Panc1 (cell line): ENCODE results near the gene CMYA5. TPM values are rescaled to one million over a fixed set of nuclear protein-coding genes. Genes with fewer than 3 reads are reported as not detected.

Experiments used
- ATAC-seq: fragments of 200-7000 bp; cut with Tn5 transposase; 2 replicates; pipeline ENCODE4 v1.9.1; 2020; ENCODE audit warnings: mild to moderate bottlenecking, moderate library complexity
- BruUV-seq: library from RNA; stranded (reverse); fragments of 400-500 nt; replicated peaks from 2 replicates; lab custom pipeline; 2021; lab: Mats Ljungman, UMichigan
- CTCF ChIA-PET: fragments of 300-600 bp; sonication (Branson Sonifier 250); formaldehyde crosslinking; loops from one replicate; lab custom pipeline; 2022; ENCODE audit warnings: antibody characterized with exemption; lab: Charles Lee
- POLR2A ChIA-PET: fragments of 300-600 bp; sonication (Branson Sonifier 250); formaldehyde crosslinking; loops from one replicate; lab custom pipeline; 2022; ENCODE audit warnings: antibody characterized with exemption; lab: Charles Lee
- DNase-seq: peaks from one replicate; pipeline ENCODE4 v3.0.0-alpha.2; 2010; ENCODE audit warnings: low read depth, low spot score
- H3K27ac ChIP-seq: 2 replicates; pipeline ENCODE4 v1.5.1; 2011; ENCODE audit warnings: mild to moderate bottlenecking, low read length, inconsistent platforms
- H3K27me3 ChIP-seq: fragments of 200-500 bp; sonication (Bioruptor generic); 2 replicates; pipeline ENCODE4 v1.6.0; 2014; ENCODE audit warnings: low read length, inconsistent platforms; ENCODE audit not compliant: control insufficient read depth, insufficient read depth
- H3K36me3 ChIP-seq: fragments of 200-500 bp; sonication (Bioruptor generic); 2 replicates; pipeline ENCODE4 v1.5.1; 2014; ENCODE audit warnings: inconsistent platforms, mild to moderate bottlenecking, low read length, moderate library complexity; ENCODE audit not compliant: control insufficient read depth, insufficient read depth
- H3K4me1 ChIP-seq: 2 replicates; pipeline ENCODE4 v1.5.1; 2011; ENCODE audit warnings: inconsistent platforms, mild to moderate bottlenecking, low read length, moderate library complexity; ENCODE audit not compliant: control insufficient read depth, insufficient read depth
- H3K4me3 ChIP-seq, 2 experiments: 2 replicates each; pipeline ENCODE4 v1.5.1; 2011 to 2012; ENCODE audit warnings: low read depth in 2 of 2, low read length in 2 of 2, mild to moderate bottlenecking in 2 of 2, inconsistent platforms in 1 of 2, moderate library complexity in 1 of 2
- H3K9me3 ChIP-seq: fragments of 200-500 bp; sonication (Bioruptor generic); 2 replicates; pipeline ENCODE4 v1.5.1; 2014; ENCODE audit warnings: low read depth, mild to moderate bottlenecking, inconsistent platforms, low read length, moderate library complexity; ENCODE audit not compliant: control insufficient read depth, insufficient read depth
- POLR2AphosphoS5 ChIP-seq: IDR thresholded peaks from 2 replicates; pipeline ENCODE4 v1.6.1; 2012; ENCODE audit warnings: mild to moderate bottlenecking, low read depth, low read length, moderate library complexity
- SIN3A ChIP-seq: IDR thresholded peaks from 2 replicates; pipeline ENCODE4 v1.6.1; 2012; ENCODE audit warnings: low read depth, mild to moderate bottlenecking, low read length, moderate library complexity, borderline replicate concordance; ENCODE audit not compliant: insufficient read depth
- TCF7L2 ChIP-seq: IDR thresholded peaks from 2 replicates; pipeline ENCODE4 v1.6.1; 2011; ENCODE audit warnings: mild to moderate bottlenecking, low read depth, low read length, inconsistent platforms
- in situ Hi-C: cut with HindIII; loops from 2 replicates; pipeline ENCODE4 v1.10.0; 2016; ENCODE audit warnings: low sequenced_read_pairs, low pct_unique_long_range_greater_than_20kb
- intact Hi-C: fragments of 100-400 bp; cut with micrococcal nuclease; formaldehyde crosslinking; loops from one replicate; pipeline ENCODE4 v1.10.0; 2022; ENCODE audit not compliant: unreplicated experiment
- total RNA-seq: library from RNA; stranded (reverse); gene quantifications from one replicate; pipeline ENCODE4 v1.2.1, GENCODE V29; 2021; ENCODE audit not compliant: unreplicated experiment
- TF ChIP-seq, protein P1 (sequence below): fragments of 450-650 bp; IDR thresholded peaks from 2 replicates; pipeline ENCODE4 v1.5.1; 2017; ENCODE audit warnings: mild to moderate bottlenecking
- TF ChIP-seq, protein P2 (sequence below), 2 experiments: IDR thresholded peaks; 2 replicates each; pipeline ENCODE4 v1.6.1; 2011 to 2012; ENCODE audit warnings: low read depth in 2 of 2, control low read depth in 1 of 2, low read length in 1 of 2, mild to moderate bottlenecking in 1 of 2, moderate library complexity in 1 of 2; ENCODE audit not compliant: insufficient read depth in 1 of 2

Gene CMYA5
- total RNA-seq, 1 experiment from 2014 or later, result 0.31 TPM

DNA sequence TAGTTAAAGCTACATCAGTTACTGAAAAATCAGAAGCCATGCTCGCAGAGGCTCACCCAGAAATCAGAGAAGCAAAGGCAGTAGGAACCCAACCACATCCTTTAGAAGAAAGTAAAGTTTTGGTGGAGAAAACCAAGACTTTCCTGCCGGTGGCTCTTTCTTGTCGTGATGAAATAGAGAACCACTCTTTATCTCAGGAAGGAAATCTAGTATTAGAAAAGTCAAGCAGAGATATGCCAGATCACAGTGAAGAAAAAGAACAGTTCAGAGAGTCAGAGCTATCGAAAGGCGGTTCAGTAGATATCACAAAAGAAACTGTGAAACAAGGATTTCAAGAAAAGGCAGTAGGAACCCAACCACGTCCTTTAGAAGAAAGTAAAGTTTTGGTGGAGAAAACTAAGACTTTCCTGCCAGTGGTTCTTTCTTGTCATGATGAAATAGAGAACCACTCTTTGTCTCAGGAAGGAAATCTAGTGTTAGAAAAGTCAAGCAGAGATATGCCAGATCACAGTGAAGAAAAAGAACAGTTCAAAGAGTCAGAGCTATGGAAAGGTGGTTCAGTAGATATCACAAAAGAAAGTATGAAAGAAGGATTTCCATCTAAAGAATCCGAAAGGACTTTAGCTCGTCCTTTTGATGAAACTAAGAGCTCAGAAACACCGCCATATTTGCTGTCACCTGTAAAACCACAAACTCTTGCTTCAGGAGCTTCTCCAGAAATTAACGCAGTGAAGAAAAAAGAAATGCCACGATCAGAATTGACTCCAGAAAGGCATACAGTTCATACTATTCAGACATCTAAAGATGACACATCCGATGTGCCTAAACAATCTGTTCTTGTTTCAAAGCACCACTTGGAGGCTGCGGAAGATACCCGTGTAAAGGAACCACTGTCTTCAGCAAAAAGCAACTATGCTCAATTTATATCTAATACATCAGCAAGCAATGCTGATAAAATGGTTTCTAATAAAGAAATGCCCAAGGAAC lies 47.2 kb downstream of the CMYA5 start:
- no peak for TF ChIP-seq SIN3A
- TF ChIP-seq POLR2AphosphoS5, result no peak
- TF ChIP-seq, protein P1, sequence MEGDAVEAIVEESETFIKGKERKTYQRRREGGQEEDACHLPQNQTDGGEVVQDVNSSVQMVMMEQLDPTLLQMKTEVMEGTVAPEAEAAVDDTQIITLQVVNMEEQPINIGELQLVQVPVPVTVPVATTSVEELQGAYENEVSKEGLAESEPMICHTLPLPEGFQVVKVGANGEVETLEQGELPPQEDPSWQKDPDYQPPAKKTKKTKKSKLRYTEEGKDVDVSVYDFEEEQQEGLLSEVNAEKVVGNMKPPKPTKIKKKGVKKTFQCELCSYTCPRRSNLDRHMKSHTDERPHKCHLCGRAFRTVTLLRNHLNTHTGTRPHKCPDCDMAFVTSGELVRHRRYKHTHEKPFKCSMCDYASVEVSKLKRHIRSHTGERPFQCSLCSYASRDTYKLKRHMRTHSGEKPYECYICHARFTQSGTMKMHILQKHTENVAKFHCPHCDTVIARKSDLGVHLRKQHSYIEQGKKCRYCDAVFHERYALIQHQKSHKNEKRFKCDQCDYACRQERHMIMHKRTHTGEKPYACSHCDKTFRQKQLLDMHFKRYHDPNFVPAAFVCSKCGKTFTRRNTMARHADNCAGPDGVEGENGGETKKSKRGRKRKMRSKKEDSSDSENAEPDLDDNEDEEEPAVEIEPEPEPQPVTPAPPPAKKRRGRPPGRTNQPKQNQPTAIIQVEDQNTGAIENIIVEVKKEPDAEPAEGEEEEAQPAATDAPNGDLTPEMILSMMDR, result no peak
- TF ChIP-seq, protein P2, sequence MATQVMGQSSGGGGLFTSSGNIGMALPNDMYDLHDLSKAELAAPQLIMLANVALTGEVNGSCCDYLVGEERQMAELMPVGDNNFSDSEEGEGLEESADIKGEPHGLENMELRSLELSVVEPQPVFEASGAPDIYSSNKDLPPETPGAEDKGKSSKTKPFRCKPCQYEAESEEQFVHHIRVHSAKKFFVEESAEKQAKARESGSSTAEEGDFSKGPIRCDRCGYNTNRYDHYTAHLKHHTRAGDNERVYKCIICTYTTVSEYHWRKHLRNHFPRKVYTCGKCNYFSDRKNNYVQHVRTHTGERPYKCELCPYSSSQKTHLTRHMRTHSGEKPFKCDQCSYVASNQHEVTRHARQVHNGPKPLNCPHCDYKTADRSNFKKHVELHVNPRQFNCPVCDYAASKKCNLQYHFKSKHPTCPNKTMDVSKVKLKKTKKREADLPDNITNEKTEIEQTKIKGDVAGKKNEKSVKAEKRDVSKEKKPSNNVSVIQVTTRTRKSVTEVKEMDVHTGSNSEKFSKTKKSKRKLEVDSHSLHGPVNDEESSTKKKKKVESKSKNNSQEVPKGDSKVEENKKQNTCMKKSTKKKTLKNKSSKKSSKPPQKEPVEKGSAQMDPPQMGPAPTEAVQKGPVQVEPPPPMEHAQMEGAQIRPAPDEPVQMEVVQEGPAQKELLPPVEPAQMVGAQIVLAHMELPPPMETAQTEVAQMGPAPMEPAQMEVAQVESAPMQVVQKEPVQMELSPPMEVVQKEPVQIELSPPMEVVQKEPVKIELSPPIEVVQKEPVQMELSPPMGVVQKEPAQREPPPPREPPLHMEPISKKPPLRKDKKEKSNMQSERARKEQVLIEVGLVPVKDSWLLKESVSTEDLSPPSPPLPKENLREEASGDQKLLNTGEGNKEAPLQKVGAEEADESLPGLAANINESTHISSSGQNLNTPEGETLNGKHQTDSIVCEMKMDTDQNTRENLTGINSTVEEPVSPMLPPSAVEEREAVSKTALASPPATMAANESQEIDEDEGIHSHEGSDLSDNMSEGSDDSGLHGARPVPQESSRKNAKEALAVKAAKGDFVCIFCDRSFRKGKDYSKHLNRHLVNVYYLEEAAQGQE (IDR thresholded peaks at IDR 0.05; ENCODE audit: insufficient read depth in 1 of 2, low read depth in 2 of 2, low read length in 1 of 2), result no peak
- no peak for TF ChIP-seq TCF7L2
- Histone ChIP-seq H3K4me1 (no peaks in the 10 kb centered on the region), H3K9me3 (no peaks in the 10 kb centered on the region; the same call in 1 of the 2 replicates), H3K36me3 (no peaks in the 10 kb centered on the region), H3K4me3 (no peak overlapping the region), H3K27me3 (peaks cover 71% of the 10 kb centered on the region), H3K27ac (no peak overlapping the region)
- DNase-seq (no peak), ATAC-seq (no peak)
- POLR2A ChIA-PET, result no interaction called here
- in situ Hi-C loops, result no loop called here
- intact Hi-C loops, result no loop called here
- CTCF ChIA-PET, result no interaction called here
- no TSS peak for BruUV-seq

DNA sequence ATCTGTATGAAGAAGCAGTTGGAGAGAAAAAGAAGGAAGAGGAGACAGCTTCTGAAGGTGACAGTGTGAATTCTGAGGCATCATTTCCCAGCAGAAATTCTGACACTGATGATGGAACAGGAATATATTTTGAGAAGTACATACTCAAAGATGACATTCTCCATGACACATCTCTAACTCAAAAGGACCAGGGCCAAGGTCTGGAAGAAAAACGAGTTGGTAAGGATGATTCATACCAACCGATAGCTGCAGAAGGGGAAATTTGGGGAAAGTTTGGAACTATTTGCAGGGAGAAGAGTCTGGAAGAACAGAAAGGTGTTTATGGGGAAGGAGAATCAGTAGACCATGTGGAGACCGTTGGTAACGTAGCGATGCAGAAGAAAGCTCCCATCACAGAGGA lies 48.7 kb downstream of the CMYA5 start:
- Histone ChIP-seq H3K36me3 (no peaks in the 10 kb centered on the region), H3K9me3 (no peaks in the 10 kb centered on the region; the same call in 1 of the 2 replicates), H3K4me3 (no peak overlapping the region), H3K27ac (no peak overlapping the region), H3K4me1 (no peaks in the 10 kb centered on the region), H3K27me3 (peaks cover 58% of the 10 kb centered on the region)
- ChIA-PET POLR2A (no interaction called here), CTCF (no interaction called here)
- no peak for DNase-seq
- no TSS peak for BruUV-seq
- TF ChIP-seq, protein P2 (IDR thresholded peaks at IDR 0.05; ENCODE audit: insufficient read depth in 1 of 2, low read depth in 2 of 2, low read length in 1 of 2), result no peak
- TF ChIP-seq TCF7L2 (no peak), POLR2AphosphoS5 (no peak), SIN3A (no peak)
- TF ChIP-seq, protein P1, result no peak
- no peak for ATAC-seq
- intact Hi-C loops (no loop called here), in situ Hi-C loops (no loop called here)
